ENCODE data around the gene ANLN. TPM values are rescaled to one million over a fixed set of nuclear protein-coding genes. Genes with fewer than 3 reads are reported as not detected.

Gene ANLN
- total and polyA plus RNA-seq, 7 donors: 0.11 to 2.4 (median 0.52) TPM

- TF ChIP-seq CTCF (IDR thresholded peaks at IDR 0.05): no peak
- Histone ChIP-seq H3K4me3 (no peak overlapping the region), H3K27me3 (ENCODE audit: insufficient read depth in 3 of 3, low read length in 2 of 3) (no peaks in the 10 kb centered on the region), H3K27ac (no peak overlapping the region), H3K36me3 (ENCODE audit: insufficient read depth in 1 of 2, low read depth in 1 of 2) (no peaks in the 10 kb centered on the region), H3K4me1 (no peaks in the 10 kb centered on the region), H3K9me3 (no peaks in the 10 kb centered on the region)
- intact Hi-C loops (cut with DNase I): no loop called here
- no peak for DNase-seq
- WGBS, 3 donors: 98 to 99% (median 98%) methylated on average over 3 of the region's 3 CpGs
- no peak for ATAC-seq
Observed at GRCh38 chr7:36416251-36416650, 26.6 kb downstream of the ANLN start.

GRCh38 chr7:36420307-36420706 is 30.6 kb downstream of the ANLN start:
- Histone ChIP-seq H3K9me3 (no peaks in the 10 kb centered on the region), H3K36me3 (ENCODE audit: insufficient read depth in 1 of 2, low read depth in 1 of 2) (no peaks in the 10 kb centered on the region), H3K4me1 (no peaks in the 10 kb centered on the region), H3K27me3 (ENCODE audit: insufficient read depth in 3 of 3, low read length in 2 of 3) (no peaks in the 10 kb centered on the region), H3K4me3 (no peak overlapping the region), H3K27ac (no peak overlapping the region)
- DNase-seq (no peak), ATAC-seq (no peak)
- 93 to 99% (median 97%) methylated on average over 3 of the region's 3 CpGs for WGBS, 3 donors
- intact Hi-C loops (cut with DNase I): no loop called here
- TF ChIP-seq CTCF (IDR thresholded peaks at IDR 0.05): no peak

- WGBS, 3 donors: 96 to 97% (median 97%) methylated on average over 3 of the region's 3 CpGs
- Histone ChIP-seq H3K27ac (no peak overlapping the region), H3K27me3 (ENCODE audit: insufficient read depth in 3 of 3, low read length in 2 of 3) (no peaks in the 10 kb centered on the region), H3K4me1 (no peaks in the 10 kb centered on the region), H3K9me3 (no peaks in the 10 kb centered on the region), H3K4me3 (no peak overlapping the region), H3K36me3 (ENCODE audit: insufficient read depth in 1 of 2, low read depth in 1 of 2) (no peaks in the 10 kb centered on the region)
- intact Hi-C loops (cut with DNase I): no loop called here
- DNase-seq (no peak), ATAC-seq (no peak)
- TF ChIP-seq CTCF (IDR thresholded peaks at IDR 0.05): no peak
Observed at GRCh38 chr7:36422072-36422471, 32.4 kb downstream of the ANLN start.

- H3K9me3 ChIP-seq: no peaks in the 10 kb centered on the region
- no peaks in the 10 kb centered on the region for H3K4me1 ChIP-seq
- H3K27ac ChIP-seq: no peak overlapping the region
- H3K4me3 ChIP-seq: no peak overlapping the region
- no peak for DNase-seq
- no peaks in the 10 kb centered on the region for H3K27me3 ChIP-seq (ENCODE audit: insufficient read depth in 3 of 3, low read length in 2 of 3)
- intact Hi-C loops (cut with DNase I): no loop called here
- H3K36me3 ChIP-seq (ENCODE audit: insufficient read depth in 1 of 2, low read depth in 1 of 2): no peaks in the 10 kb centered on the region
- no peak for ATAC-seq
- no peak for TF ChIP-seq CTCF (IDR thresholded peaks at IDR 0.05)
- WGBS, 3 donors: 95 to 98% (median 97%) methylated on average over 2 of the region's 2 CpGs
Observed at GRCh38 chr7:36423633-36424032, 34.0 kb downstream of the ANLN start.

GRCh38 chr7:36430186-36430585 is 40.5 kb downstream of the ANLN start:
- intact Hi-C loops (cut with DNase I): no loop called here
- no peaks in the 10 kb centered on the region for H3K36me3 ChIP-seq (ENCODE audit: insufficient read depth in 1 of 2, low read depth in 1 of 2)
- H3K9me3 ChIP-seq: no peaks in the 10 kb centered on the region
- H3K27ac ChIP-seq: no peak overlapping the region
- DNase-seq (no peak), ATAC-seq (no peak)
- 89 to 96% (median 95%) methylated on average over 2 of the region's 2 CpGs for WGBS, 3 donors
- H3K4me3 ChIP-seq: no peak overlapping the region
- no peak for TF ChIP-seq CTCF (IDR thresholded peaks at IDR 0.05)
- no peaks in the 10 kb centered on the region for H3K27me3 ChIP-seq (ENCODE audit: insufficient read depth in 3 of 3, low read length in 2 of 3)
- H3K4me1 ChIP-seq: no peaks in the 10 kb centered on the region

Data from psoas muscle (tissue), 8 donors.